Fibroblast of villous mesenchyme (primary cell): Measurements from ENCODE around the gene BAIAP2L1. TPM values are rescaled to one million over a fixed set of nuclear protein-coding genes. Genes with fewer than 3 reads are reported as not detected.
A peak's percentile ranks its signal among the peaks of the same experiment; 100 is the strongest.

Source experiments
- DNase-seq: peaks from one replicate; pipeline ENCODE4 v3.0.0-alpha.2; 2010; ENCODE audit warnings: low read depth
- H3K4me3 ChIP-seq: 2 replicates; pipeline ENCODE4 v1.5.1; 2011; ENCODE audit warnings: low read depth, mild to moderate bottlenecking, low read length
- CTCF ChIP-seq: IDR thresholded peaks from 2 replicates; pipeline ENCODE4 v1.5.1; 2012; ENCODE audit warnings: low read depth, mild to moderate bottlenecking, low read length; ENCODE audit not compliant: insufficient read depth
- total RNA-seq: library from RNA; depleted of rRNA; stranded (reverse); fragments of >200 nt; gene quantifications from 2 replicates; pipeline ENCODE4 v1.2.3, GENCODE V29; 2012

Gene BAIAP2L1
- total RNA-seq, 1 donor = 9.1 TPM

DNA sequence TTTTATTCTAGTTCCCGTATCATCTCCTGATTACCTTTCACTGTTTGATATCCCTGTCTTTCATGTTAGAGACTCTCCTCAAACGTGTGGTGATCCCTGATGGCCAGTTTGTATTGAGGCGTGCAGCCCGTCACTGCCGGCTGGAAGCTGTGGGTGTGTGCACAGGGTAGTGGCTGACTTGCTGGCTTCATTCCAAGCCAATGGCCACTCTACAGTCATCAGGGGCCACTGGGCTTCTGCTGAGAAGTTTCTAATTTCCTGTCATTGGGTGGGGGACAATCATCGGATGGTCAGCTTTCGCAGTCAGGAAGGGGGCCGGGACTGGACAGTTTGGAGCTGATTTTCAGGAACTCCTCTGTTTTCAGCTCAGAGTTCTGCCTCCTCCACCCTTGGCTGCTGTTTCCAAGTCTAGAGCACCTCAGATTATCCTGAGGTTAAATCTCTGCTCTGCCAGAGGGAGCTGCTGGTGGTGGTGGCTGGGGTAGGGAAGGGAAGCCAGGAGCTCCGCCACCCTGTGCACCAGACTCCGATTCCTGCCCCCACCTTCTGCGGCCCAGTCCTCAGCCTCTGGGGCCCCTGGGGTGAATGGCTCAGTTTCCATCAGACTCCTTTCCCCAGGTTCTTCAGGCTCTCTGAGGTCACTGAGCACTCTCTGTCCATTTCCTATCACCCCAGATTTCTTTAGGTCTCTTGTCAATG is 34.9 kb downstream of the BAIAP2L1 start:
- no peak for DNase-seq
- TF ChIP-seq CTCF = no peak
- no peak overlapping the region for H3K4me3 ChIP-seq

DNA sequence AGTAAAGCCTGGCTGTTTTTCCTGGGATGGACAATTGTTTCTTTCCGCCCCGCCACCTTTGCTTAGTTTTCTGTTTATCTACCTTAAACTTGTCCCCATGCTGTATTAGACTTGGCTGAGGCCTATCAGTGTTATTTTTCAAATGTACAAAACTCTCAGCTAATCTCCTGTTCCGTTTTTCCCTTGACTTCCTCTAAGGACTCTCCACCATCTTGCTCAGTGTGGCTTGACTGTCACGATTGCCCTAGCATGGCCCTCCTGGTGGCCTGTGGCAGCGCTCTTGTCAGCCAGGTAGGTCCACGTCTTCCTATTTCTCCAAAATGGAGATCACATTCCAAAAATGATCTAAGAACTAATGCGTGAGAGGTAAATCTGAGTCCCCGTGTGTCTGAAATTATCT is 36.7 kb downstream of the BAIAP2L1 start:
- no peak overlapping the region for H3K4me3 ChIP-seq
- TF ChIP-seq CTCF = no peak
- DNase-seq = no peak

DNA sequence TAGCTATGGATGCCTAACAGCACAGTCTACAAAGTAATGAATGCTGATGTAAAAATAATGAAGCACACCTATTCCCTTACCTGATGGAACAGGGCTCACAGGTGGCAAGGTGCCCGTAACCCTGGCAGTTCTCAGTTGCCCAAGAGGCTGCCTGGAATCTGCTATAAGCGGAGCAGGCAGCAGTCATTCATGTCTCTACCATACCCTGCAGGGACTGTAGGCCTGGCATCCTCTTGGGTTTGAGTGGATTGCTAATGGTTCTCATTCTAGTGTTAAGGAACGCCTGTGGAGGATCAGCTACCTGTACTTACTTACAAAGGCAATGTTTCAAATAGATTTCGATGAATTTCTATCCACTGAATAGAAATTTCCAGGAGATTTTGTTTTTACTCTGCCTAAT is 38.4 kb downstream of the BAIAP2L1 start:
- DNase-seq = no peak
- no peak for TF ChIP-seq CTCF
- no peak overlapping the region for H3K4me3 ChIP-seq

GRCh38 chr7:98360221-98361130 is 40.4 kb downstream of the BAIAP2L1 start:
- no peak overlapping the region for H3K4me3 ChIP-seq
- DNase-seq = no peak
- TF ChIP-seq CTCF = no peak

DNA sequence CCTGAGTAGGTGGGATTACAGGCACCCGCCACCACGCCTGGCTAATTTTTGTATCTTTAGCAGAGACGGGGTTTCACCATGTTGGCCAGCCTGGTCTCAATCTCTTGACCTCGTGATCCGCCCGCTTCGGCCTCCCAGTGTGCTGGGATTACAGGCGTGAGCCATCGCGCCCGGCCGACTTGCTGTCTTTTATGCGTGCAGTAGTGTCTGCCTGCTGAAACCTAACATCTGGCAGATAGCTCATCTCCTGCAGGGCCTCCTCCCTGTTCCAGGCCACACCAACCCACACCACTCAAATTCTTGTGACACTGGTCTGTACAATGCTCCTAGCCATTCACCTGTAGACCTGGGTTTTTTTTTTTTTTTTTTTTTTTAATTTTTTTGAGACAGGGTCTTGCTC is 41.5 kb downstream of the BAIAP2L1 start:
- no peak overlapping the region for H3K4me3 ChIP-seq
- peak; percentile 30 for DNase-seq
- TF ChIP-seq CTCF = no peak

DNA sequence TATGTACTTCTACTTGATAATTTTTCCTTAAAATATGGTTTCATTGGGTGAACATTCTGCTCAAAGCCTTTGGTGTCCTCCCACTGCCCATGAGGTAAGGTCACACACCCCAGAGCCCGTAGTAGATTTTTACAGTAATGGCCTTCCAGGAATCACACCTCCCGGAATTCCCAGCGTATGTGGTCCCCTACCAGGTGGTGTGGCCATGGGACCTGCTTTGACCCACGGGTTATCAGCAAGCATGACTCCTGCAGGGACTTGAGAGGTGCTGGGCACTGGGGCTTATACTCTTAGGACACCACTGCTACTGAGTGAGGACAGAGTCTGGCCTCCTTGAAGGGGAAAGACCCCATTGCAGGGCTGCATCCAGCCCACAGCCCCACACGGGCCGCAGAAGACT is 42.2 kb downstream of the BAIAP2L1 start:
- TF ChIP-seq CTCF = no peak

More for the DNA sequence above, 42.2 kb downstream of the BAIAP2L1 start:
- DNase-seq = no peak
- H3K4me3 ChIP-seq = no peak overlapping the region
